CD4-positive, alpha-beta T cell treated with Interleukin-15 for 4 hours (primary cell): ENCODE results near the gene ITPR2.
A peak's percentile ranks its signal among the peaks of the same experiment; 100 is the strongest.
"Not testable (repeated sequence)": the region's sequence is repeated elsewhere in the genome, so short reads cannot be mapped to it uniquely, and the experiment has no call there.

ENCODE experiments used
- DNase-seq: peaks from one replicate; pipeline ENCODE4 v3.0.0-alpha.2; 2020; ENCODE audit warnings: low spot score

The ITPR2 gene

DNA sequence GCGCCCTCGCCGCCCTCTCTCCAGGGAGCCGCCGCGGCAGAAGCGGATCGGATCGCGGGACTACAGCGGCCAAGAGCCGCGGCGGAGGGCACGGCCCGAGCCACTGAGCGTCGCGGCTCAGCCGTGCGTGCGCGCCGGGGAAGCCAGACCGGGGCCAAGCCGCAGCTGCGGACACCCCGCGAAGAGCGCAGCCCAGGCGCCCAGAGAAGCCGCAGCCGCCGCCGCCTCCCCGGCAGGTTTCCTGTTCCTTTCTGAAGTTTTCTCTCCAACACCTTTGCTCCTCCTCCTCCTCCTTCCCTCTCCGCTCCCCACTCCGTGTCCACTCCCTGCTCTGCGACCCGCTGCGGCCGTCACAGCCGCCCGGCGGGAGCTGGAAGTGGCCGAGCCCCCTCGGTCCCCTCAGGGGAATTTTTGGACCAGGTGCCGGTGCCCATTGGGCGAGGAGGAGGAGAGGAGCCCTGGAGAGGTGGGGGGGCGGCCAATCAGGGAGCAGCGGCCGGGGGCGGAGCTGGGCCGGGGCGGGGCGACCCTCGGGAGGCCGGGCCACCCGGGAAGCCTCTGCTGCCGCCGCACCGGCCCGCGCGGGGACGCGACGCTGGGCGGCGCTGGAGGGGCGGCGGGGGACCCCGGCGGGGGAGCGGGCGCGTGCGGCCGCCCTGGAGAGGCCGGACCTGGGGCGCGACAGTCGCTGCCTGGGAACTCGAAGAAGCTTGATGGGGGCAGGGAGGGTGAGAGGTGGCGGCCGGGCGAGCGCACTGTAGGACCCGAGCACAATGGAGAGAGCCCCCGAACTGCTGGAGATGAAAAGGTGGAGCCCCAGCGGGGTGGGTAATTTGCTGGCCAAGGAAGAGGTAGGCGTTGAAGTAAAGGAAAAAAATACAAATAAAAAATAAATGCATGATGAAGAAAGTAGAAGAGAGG, at the start of gene ITPR2:
Gene ITPR2, minus strand, starts transcription at position 373 of the 921 bp plus-strand sequence. CDS start 413 bp downstream, outside the sequence.
- DNase-seq, result peak; percentile 88

DNA sequence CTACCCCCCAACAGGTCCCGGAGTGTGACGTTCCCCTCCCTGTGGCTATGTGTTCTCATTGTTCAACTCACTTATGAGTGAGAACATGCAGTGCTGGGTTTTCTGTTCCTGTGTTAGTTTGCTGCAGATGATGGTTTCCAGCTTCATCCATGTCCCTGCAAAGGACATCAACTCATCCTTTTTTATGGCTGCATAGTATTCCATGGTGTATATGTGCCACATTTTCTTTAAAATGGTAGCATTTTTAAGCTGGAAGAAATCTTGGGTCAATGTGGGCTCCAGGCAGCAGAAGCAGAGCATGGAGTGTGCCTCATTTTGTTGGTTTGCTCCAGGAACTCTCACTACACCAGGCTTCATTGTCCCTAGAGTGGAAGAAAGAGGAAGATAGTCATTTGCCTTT, 47.6 kb upstream of the ITPR2 start:
- DNase-seq, result no peak

DNA sequence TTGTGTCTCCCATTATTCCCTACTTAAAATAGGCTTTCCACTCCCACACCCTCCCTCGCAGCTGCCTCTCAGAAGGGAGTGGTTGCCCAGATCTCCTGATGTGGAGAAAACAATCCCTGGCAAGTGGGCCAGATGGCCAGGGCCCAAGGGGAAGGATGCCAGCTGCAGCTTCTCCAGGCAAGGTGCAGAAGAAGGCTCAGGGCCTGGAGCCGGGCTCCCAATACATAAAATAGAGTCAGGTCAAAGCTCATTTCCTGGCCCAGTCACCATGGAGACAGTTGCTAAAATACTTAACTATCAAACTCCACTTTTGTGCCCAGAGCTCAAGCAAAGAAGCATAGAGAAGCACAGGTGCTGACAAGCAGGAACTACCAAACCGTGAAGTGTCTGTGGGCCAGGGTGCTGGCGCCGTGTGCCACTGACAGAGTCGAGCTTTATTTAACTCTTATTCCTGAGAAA, 45.7 kb upstream of the ITPR2 start:
- DNase-seq, result no peak

DNA sequence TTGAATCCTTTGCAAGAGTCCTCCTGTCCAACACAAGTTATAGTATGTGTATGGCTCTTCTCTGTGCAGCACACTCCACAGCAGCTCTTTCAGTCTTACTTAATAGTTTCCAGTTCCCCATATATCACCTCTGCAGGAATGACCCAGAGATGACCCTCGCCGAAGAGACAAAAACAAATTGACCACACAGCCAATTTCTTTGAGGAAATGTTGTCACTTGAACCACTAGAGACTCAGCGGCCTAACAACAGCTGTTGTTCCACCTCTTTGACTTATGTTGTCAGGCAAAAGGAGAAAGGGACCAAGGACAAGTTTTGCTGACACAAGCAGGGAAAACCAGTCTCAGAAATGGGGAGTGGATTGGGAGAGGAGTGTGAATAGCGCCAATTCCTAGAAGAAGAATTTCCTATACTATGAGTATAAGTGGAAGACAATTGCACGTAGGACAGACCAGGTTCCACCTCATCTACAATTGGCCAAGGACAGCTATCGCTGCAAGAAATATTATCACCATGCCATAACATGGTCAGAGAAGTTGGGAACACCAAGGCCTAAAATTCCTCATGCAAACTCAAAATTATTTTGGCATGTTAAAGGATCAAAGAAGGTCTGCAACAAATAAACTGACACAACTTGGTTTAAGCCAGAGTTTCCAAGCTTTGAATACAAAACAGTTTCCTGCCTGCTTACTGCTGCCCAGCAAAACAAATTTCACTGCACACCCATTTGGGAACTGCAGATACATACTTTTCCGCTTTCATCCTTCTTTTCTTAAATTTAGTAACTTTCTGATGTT, 41.7 kb upstream of the ITPR2 start:
- no peak for DNase-seq

DNA sequence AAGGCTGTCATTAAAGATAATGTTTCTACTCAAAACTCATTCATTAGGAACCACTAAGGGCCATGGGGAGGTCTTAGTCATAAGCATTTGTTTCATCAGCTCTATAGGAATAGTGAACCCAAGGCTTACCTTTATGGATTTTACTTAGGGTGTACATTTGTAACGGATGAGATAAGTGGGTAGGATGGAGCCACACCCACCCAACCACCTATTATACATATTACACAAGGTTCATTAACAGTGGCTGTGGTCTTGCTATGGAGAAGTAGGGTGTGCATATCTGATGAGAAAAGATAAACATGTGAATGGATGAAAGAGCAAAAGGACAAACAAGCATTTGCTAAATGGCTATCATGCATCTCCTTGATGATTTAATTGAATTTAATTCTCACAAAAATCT, 39.6 kb upstream of the ITPR2 start:
- DNase-seq, result no peak

DNA sequence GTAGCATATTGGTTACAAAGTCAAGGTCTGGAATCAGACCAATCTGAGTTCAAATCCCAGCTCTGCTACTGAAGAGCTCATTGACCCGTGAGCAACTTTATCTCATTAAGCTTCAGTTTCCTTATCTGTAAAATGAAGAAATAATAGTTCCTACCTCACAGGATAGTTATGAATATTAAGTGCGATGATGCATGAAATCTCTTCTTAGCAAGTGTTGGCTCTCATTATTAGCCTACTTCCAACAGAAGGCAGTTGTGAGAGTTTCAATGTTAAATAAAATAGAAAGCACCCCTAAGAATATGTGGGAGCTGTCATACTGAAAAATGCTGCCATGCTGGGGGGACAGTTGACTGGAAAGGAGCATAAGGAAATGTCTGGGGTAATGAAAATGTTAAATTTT, 39.0 kb upstream of the ITPR2 start:
- DNase-seq, result no peak

DNA sequence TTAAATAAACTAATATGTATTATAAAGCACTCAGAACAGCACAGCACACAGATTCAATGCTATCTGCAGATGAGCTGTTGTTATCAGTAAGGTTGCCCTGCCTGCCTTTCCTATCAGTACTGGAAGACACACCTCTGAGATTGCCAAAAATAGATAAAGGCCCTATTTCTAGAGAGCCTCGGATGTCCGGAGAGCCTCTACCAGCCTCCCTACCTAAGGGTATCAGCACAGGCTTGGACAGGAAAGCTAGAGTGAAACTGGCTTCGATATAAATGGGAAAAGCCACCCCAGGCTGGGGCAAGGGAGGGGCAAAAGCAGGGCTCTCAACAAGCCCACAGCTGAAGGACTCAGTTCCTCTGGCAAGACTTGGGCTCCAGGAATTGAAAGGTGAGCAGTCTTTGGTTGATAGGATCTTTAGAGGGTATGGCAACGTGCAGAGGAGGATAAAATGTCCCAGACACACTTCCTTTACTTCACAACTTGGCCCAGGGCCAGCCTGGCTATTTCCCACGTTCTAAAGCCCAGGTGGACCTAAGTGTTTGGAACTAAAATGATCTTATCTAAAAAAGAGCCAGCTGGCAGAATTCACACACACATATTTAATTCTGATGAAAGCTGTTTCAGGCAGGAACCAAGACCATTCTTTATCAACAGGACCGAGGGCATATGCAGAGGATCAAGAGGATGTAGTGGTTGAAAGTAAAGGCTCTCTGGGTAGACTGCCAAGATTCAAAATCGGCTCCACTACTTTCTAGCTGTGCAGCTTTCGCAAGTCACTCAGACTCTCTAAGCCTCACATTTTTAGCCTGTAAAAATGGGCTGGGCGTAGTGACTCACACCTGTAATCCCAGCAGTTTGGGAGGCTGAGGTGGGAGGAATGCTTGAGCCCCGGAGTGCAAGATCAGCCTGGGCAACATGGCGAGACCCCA, 37.8 kb upstream of the ITPR2 start:
- no peak for DNase-seq

DNA sequence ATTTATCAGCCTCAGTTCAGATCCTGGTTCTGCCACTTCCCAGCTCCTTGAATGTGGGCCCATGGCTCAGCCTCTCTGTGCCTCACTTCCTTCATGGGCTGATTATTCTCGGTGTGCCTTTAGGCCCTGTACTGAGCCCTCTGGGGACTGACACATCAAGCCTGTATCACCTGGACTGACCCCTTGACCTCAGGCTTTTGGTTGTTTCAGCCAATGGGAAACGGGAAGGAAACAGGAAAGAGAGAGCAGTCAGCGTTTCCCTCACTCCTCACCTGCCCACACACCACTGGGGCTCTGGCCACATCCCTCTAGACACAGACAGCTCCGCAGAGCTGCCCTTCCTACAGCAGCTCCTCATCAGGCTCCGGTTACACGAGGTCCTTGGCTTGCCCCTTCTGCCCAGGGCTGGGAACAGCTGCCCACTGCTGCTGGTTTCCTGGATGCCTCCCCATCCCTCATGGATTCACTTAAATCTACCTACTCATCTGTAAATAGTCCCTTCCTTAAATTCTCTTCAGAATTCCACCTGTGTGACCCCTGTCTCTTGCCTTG, 37.0 kb upstream of the ITPR2 start:
- no peak for DNase-seq

DNA sequence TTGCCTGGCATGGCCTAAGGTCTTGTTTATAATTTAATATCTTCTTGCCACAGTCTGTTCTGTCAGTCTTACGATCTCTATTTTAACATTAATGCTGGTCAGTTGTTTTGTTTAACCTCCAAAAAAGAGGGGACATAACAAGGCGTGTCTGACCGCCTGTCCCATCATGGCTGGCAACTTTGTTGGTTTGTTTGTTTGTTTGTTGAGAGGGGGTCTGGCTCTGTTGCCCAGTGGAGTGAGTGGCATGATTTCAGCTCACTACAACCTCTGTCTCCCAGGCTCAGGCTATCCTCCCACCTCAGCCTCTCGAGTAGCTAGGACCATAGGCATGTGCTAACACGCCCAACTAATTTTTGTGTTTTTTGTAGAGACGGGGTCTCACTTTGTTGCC, 36.1 kb upstream of the ITPR2 start:
- DNase-seq, result no peak

DNA sequence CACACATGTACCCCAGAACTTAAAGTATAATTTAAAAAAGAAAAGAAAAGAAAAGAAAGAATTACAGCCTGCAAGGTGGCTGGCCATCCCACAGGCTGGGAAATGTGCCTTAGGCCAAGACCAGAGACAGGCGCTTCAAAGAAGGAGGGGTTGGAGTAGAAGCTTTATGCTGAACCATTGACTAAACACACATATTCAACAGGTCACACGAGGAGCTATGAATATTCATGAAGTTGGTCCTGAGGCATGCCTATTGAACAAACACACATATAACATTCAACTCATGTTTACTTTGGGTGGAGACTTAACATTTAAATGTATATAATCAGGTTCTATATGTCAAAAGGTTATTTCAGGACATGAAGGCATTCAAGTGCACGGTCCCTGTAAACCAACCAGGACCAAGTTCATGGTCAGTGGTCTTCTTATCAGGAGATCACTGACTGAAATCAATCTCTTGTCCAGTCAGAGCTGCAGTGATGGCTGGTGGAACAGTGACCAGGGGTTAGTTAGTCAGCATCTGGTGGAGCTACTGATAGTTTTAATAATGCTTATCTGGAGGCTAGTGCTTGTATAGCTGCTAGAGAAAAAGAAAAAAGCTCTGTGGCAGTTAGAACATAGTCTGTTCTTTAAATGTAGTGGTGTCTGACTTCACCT, 35.6 kb upstream of the ITPR2 start:
- DNase-seq, result no peak

DNA sequence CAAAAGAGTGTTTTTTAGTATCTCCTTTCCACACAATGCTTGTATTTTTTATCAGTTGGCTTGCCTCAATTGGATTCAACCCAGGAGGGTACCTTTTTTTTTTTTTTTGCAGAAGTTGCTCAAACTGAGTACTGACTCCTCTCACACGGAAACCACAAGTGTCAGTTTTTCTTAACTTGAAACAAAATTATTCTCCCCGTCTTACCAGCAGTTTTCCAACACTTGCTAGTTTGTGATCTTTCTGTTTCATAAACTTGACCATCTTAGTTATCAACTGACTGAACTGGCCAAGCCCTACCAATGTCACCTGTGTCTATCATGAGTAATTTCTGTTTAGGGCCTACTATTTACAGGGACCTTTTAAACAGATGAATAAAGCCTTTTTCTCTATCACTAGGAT, 34.1 kb upstream of the ITPR2 start:
- no peak for DNase-seq

DNA sequence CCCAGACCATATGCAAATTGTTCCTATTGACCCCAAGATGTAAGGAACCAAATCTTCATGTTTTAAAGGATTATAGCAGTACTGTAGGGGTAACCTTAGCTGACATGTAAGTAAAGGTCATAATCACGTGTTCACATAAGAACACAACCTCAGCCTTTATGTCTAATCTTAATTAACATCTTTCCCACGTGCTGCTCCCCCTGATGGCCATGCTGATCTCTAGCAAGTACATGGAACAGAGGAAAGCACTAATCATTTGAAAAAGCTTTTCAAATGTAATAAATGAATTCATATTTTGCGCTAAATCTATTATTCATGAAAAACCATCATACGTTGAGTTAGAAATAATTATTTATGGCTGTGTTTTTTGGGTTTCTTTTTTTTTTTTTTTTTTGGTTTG, 30.5 kb upstream of the ITPR2 start:
- DNase-seq, result no peak

DNA sequence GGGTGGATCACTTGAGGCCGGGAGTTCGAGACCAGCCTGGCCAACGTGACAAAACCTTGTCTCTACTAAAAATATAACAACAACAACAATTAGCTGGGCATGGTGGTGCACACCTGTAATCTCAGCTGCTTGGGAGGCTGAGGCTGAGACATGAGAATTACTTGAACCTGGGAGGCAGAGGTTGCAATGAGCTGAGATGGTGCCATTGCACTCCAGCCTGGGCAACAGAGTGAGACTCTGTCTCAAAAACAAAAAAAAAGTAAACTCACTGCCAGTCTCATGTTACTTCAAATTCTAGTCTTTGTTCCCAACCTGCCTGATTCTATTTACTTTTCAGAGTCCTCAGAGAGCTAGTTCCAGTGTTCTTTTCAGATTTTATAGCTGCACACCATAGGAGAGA, 29.8 kb upstream of the ITPR2 start:
- DNase-seq, result not testable (repeated sequence)

DNA sequence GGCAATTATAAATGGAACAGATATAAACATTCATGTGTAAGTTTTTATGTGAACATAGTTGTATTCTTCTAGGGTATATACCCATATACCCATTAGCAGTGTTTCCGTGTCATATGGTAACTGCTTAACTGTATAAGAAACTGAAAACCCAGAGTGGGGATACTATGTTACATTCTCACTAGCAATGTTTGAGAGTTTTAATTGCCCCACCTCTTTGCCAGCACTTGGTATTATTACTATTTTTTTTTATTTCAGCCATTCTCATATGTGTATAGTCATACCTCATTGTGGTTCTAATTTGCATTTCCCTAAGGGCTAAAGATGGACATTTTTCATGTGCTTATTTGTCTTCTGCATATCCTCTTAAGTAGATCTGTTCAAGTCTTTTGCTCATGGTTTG, 28.7 kb upstream of the ITPR2 start:
- DNase-seq, result no peak

DNA sequence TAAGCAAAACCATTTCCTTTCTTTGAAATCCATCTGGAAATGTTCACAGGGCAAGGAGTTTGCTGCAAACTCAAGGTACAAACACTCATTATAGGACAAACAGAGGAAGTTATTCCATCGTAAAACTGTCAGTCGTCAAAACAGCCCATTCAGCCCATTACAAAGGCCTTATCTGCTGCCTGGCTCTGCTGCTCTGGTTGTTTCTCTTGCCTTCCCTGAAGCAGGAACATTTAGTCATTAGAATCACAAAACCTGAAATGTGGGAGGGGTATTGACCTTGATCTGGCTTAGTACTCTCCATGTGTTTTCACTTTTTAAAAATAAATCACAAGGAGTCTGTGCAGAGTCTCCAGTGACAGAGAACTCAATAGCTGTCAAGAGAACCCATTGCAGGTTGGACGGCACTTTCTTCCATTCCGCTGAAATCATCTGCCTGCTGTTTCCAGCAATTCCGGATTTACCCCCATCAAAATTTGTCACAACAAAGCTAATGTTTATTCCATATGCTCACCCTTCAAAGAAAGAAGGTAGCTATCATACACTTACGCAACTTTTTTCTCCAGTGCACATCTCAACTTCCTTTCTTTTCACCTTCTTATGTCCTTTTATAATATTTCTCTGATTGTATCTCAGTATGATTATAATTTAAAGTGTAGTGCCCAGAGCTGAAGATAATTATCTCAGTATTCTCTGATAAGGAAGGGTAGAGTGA, 24.6 kb upstream of the ITPR2 start:
- DNase-seq, result no peak

DNA sequence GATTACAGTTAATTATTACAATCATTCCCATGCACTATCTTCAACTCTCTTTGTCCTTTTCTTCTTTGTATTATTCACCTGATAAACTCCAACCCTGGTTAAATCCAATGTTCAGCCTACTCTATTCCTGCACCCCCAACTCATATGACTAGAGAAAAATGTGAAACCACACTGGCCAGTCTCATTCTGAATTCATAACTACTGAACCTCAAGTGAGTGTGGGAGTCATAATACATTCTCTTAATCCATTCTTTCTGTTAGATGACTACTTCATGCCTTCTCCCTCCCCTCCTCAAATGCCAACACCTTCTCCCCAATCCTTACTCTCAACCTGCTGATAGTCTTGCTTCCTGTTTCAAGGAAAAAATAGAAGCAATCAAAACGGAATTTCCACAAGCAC, 22.3 kb upstream of the ITPR2 start:
- DNase-seq, result no peak

DNA sequence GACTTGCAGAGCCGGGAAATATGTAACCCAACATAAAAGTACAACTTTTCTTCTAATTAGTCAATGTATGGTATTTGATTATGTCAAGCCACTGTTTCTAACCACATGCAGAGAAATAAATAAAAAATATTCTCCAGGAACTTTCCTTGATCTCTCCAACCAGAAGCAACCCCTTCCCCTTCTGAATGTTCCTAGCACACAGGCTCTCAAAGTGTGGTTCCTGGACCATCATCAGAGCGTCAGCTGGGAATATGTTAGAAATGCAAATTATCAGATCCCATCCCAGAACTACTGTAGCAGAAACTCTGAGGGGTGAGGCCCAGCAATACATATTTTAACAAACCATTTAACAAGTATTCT, 21.0 kb upstream of the ITPR2 start:
- no peak for DNase-seq

DNA sequence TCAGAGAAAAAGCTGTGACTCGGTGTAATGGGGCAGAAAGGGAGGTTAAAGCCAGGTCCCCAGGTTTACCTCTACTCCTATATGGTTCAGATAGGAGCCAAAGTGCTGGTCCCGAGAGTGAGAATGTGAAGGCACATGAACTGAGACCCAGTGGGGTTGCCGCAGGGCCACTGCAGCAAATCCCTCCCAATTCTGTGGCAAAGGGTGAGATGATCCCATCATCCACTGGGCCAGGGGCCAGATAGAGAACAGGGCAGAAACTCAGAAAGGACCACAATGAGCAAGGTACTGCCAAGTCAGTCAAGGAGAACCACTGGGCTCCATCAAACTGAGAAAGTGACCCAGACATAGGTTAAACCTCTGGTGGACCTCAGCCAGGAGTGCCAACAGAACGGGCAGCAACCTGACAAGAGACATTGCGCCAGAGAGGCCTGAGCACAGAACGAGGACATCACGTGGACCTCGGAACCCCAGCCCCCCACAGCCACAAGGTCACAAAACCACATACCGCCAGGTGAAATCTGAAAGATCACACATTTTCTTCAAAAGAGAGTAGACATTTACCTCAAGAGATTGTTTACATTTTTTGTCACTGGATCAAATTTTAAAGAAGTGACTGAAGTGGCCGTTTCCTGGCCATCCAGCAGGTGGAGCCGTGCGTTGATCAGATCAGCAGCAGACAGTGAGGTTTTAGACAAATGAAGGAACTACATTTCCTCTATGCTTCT, 20.5 kb upstream of the ITPR2 start:
- peak; percentile 74 for DNase-seq

DNA sequence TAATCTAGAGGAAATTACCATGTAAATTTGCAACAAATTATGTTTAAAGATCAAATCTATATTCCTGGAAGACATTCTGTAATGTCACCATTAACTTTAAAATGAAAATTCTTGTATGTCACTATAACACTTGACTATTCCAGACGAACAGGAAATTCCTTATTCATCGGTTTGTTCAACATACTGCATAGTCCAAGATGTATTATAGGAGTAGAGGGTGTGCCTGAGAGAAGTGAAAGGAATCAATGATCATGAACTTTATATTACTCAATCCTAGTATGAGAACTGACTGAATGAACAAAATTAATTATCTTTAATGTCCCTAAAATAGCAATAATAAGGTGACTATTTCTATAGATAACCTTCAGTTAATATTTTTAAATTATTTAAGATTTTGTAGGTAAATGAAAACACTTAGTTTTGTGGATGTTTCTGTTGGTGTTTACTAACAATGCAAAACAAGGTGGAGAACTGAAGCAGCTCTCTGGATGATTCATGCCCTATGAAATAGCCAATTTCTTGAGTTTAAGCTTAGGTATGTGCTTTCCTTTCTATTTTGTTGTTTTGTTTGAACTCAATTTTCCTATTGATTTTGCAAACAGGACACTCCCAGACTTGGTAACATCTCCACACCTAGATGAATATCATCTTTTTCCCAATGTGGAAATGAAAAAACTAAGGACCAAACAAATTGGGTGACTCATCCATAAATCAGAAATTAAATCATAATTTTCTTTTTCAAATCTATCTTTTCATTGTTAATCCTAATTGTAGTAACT, 18.2 kb upstream of the ITPR2 start:
- DNase-seq, result no peak
